Endometrium (tissue), 2 donors: ENCODE data around the gene KCNQ1.

Experiments
- FAIRE-seq: peaks from 2 replicates; lab custom pipeline; 2012; peaks lifted over from hg19 to GRCh38; lab: Jason Lieb, UNC
- donor health status: control.
- donor health status: control.

The KCNQ1 gene

DNA sequence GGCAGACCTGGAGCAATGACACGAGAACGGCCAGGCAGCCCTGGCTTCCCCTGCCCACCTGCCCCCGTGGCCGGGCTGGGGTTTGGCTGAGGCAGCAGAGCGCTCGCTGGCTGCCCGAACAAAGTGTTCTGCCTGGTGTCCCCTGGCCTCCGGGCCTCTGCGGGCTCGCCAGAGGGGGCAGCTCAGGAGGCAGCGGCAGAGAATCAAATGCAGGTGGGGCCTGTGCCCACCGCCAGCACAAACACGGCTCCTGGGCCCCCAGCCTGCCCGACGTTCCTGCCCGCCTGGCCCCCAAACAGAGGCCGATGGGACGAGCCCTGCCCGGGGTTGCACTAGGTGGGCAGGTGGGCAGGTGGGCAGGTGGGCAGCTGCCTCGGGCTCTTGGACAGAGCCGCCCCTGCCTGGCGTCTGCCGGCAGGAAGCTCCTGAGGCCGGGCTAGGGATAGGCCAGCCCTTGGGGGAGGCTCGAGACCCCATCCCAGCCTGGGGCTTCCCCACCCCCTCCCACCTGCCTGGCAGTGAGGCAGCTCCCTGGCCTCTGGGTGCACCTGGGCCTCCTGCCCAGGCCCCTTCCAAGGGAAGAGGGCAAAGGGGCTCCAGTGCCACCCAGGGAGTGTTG is 394.0 kb downstream of the KCNQ1 start:
- FAIRE-seq: no peak

DNA sequence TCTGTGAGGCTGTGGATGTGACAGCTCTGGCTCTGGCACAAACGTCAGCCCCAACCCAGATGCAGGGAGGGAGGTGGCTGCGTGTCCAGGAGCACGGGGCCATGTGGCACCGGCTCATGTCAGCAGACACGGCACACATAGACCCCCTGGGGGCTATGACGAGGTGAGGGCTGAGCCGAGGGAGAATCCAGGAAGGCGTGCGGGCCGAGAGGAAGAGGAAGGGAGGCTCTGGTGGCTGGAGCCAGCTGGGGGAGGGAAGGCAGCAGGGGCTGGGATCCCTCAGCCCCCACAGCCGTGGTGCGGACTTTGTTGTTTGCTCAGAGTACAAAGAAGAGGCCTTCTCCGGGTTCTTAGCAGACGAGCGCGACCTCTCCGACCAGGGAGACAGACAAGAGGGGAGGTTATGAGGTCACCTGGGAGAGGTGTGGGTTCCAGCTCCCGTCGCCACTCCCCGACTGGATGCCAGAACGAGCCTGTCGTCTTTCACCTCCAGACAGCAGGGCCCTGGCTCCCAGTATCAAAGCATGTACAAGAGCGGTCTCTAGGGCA is 394.7 kb downstream of the KCNQ1 start:
- no peak for FAIRE-seq

DNA sequence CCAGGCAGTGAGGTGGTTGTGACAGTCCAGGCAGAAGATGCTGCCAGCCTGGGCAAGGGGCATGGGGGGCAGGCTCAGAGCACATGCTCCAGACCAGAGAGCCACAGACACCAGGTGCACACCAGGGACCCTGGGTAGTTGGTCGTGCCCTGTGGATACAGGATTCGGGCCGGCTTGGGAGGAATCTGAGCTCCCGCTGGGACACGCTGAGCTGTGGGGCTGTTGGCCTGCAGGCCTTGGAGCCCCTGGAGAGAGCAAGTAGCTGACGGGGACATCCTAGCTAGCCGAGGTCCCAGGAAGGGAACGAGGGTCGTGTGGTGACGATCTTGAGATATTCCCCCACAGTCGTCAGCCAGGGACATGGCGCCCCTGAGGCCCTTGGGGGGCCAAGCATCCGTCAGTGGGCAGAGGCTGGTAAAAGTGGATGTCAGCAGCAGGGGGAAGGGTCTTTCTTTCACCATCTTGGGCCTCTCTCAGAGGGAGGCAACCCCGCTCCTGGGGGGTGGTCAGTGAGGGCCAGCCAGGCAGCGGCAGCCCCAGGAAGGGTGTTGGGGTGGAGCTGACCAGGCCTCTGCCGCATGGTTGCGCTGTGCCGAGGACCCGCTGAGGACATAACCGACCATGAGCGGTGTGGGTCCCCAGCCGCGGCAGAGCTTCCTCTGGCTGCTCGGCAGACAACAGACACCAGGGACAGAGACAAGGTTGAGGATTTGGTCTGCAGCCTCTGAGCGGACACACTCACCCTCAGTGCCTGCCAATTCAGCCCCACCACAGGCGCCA is 396.8 kb downstream of the KCNQ1 start:
- FAIRE-seq: no peak

DNA sequence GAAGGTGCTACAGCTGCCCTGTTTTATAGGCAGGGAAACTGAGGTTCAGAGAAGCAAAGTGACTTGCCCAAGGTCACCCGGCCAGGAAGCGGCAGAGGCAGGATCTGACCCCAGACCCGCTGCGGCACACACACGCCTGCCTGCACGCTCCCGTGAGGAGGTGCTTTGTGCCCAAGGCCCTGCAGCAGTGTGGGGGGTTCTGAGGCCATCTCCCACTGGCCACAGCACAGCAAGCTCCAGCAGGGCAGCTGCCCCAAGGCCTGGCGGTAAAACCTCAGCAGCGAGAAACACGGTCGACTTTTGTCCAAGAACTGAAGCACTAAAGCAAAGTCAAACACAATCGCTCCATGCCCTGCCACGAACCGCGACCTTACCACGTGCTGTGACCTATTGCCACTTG is 398.1 kb downstream of the KCNQ1 start:
- FAIRE-seq: no peak

DNA sequence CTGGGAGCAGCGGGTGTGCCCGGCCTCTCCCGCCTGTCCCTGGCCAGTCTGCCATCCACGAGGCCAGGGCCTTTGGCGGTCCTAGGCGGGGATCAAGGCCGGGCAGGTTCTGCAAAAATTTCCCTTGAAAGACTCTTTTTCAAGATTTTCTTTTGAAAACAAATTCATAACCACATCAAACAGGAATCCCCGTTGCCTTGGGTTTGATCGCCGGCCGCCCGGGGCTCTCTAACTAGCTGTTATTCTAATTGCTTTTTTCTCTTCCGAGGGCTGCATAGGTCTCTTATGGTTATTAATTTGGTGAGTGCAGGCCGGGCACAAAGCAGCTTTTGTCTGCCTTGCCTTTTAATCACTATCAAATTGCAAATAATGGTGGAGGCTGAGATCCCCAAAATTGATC is 398.7 kb downstream of the KCNQ1 start:
- no peak for FAIRE-seq

DNA sequence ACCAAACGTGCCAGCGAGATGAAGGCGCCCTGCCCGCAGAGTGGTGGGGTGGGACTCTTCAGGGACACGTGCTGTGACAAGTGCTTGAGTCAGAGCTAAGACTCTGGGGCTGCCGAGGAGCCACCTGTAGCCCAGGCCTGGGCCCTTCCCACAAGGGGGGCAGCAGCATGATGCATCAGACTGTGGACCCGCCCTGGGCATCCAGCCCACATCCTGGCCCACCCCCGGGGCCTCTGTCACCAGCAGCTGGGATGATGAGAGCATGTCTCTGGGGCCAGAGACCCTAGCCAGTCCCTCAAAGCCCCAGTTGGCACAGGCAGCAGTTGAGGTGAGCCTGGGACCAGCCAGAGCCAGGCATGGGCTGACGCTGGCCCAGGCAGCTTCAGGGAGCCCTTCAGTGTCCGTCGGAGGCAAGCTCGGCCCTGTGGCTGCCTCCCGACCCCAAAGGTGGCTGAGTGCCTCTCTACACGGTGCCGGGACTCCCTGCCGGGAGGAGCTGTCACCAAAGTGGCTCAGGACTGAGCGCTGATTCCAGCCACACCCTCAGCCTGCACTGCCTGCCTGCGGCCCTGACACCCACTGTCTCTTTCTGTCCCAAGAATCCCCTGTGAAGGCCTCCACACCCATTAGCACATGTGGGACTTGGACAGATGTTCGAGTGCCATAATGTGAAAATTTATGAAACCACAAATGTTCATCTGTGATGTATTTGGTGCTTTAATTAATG is 399.5 kb downstream of the KCNQ1 start:
- FAIRE-seq: no peak

DNA sequence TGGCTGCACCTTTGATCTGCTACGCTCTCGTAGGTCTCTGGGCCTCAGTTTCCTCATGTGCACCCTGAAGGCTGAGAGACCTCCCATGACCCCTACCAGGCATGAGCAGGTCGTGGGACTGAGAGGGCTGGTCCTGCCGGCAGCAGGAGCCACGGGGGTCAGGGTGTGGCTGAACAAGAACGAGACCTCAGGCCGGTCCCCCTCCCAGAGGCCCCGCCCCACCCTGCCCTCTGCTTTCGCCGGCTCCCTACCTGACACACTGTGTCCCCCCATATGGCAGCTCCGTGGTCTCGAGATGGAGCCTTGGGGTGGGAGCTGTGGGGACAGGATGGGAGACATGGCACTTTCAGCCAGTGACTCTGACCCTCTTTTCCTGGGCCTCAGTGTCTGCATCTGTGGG is 400.2 kb downstream of the KCNQ1 start:
- no peak for FAIRE-seq

DNA sequence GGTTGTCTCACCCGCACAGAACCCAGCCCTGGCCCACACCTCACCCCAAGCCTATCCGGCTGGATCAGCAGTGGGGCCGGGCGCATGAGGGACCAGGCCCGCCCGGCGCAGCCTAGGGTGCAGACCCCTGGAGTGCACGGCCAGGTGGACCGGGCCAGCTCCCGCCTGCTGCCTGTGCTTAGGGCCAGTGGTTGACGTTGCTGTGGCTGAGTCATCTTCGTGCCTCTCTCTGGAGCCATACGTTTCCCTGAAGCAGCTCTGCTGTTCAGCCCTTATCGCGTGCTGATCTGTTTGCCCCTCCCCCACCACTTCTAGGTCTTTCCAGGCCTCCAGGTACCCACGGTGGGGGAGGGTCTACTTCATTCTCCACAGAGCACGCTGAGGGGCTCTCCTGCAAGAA is 401.2 kb downstream of the KCNQ1 start:
- no peak for FAIRE-seq

DNA sequence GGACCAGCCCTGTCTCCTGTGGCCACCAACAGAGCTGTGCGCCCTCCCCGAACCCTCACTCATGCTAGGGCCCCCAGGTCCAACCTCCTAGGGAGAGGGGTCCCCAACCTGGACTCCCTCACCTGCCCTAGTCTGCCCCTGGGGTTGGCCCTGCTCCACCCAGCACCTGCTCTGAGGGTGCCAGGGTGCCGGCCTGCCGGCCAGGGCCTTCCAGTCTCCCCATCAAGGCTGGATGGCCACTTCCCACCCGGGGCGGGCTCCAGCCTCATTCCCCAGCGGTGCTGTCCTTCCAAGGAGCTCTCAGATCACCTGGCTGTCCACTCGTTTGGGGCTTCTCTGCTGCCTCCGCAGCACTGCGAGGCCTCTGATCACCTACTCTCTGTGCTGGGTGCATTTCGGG is 401.7 kb downstream of the KCNQ1 start:
- no peak for FAIRE-seq

DNA sequence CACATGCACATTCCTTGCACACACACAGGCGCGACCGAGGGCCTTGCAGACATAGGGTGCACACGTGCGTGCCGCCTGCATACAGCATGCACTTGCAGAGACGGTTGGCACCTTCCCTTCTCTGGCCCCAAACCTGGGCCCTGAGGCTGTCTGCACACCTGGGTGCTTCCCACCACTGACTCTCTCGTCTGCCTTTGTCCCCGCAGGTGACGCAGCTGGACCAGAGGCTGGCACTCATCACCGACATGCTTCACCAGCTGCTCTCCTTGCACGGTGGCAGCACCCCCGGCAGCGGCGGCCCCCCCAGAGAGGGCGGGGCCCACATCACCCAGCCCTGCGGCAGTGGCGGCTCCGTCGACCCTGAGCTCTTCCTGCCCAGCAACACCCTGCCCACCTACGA is 402.8 kb downstream of the KCNQ1 start:
- FAIRE-seq: no peak

DNA sequence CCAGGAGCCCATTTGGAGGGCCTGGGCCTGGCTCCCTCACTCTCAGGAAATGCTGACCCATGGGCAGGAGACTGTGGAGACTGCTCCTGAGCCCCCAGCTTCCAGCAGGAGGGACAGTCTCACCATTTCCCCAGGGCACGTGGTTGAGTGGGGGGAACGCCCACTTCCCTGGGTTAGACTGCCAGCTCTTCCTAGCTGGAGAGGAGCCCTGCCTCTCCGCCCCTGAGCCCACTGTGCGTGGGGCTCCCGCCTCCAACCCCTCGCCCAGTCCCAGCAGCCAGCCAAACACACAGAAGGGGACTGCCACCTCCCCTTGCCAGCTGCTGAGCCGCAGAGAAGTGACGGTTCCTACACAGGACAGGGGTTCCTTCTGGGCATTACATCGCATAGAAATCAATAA is 403.7 kb downstream of the KCNQ1 start:
- FAIRE-seq: no peak

DNA sequence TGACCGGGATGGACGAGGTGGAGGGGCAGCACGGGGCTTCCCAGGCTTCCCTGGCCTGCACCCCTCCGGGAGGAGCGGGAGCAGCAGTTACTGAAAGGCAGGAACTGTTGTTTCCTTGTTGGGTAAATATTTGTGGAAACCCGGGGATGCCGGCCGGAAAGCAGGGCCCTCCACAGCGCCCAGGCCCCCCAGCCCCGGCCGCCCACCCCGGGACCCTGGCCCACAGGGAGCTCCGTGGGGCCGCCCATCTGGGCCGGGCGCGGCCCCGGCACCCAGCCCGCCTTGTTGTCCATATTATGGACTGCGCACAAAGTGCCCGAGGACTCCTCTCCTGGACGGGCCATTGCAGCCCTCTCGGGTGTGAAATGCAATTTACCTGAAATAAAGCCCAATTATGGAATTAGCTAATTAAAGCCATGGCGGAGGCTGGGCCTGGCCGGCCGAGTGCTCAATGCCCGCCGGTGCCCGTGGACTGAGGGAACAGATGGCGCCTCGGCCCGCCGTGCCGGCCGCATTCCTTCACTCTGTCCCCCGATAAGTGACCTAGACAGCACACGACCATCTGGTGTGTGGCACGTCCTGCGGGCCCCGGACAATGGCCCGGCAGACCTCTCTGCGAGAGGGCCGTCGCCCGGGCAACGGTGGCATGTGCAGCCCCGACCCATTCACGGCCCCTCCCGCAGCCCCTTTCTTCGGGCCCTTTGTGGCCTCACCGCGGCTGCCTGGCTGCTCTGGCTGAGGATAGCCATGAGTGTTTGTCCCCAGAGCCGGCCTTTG is 405.4 kb downstream of the KCNQ1 start:
- FAIRE-seq: no peak

DNA sequence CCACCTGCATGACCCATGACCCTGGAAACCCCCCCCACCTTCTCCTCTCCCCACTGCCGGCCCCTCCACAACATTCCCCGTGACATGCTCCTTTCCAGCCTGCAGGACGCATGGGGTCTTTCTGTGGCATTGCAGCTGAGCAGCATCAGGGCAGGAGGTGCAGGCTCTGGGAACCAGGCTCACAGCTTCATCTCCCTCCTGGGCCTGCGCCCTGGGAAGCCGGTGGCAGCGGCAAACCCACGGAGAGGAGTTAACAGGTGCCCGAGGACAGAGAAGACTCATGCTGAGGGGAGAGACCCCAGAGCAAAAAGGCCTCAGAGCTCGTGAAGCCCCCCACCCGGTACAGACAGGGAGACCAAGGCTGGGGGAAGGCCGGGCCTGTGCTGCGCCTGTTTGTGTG is 408.6 kb downstream of the KCNQ1 start:
- FAIRE-seq: no peak

DNA sequence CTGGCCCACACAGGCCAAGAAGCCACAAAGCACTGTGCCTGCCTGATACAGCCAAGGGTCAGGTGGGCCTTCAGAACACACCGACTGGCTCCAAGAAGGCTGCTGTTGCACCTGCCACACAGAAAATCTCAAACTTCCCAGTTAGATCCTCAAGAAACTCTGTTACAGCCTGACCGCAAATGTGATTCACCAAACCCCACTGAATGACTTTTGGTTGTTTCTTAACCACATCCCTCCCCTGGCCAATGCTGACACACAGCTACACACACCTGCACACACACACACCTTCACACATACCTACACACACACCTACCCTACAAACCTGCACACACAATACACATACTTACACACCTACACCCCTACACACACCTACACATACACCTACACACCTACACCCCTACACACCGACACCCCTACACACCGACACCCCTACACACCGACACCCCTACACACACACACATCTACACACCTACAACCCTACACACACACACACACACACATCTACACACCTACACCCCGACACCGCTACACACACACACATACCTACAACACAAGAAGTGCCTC is 409.3 kb downstream of the KCNQ1 start:
- FAIRE-seq: no peak

DNA sequence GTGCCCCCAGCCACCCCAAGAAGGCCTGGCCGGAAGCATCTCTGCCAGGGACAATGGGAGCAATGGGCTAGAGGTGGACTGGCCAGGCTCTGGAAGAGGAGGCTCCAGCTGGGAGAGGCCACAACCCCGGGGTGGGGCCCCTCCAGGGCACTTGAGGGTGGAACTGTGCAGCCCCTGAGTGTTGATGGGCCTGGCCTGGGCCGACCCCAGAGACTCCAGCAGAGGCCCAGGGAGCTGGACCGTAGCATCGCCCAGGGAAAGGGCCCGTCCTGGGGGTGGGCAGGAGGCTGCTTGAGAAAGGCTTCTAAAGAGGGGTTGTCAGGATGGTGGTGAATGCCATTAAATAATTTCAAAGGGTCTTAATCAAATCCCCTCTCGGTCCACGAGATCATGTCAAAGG is 410.4 kb downstream of the KCNQ1 start:
- FAIRE-seq: no peak

DNA sequence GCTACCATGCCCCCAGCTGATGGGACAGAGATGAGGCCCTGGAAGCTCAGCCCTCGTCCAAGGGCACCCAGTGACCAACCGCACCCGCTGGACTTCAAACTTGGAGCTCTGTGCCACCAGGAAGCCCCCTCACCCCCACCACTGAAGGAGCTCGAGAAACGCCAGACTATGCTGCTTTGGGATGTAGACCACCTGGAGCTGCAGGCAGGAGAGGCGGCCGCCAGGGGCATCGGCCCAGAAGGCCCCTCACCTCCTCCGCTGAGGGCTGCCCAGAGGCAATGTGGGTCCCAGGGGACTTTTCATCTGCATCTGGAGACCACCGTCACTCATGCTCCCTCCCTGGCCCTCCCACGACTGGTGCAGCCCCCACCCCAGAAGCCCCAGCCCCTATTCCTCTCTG is 412.5 kb downstream of the KCNQ1 start:
- no peak for FAIRE-seq

DNA sequence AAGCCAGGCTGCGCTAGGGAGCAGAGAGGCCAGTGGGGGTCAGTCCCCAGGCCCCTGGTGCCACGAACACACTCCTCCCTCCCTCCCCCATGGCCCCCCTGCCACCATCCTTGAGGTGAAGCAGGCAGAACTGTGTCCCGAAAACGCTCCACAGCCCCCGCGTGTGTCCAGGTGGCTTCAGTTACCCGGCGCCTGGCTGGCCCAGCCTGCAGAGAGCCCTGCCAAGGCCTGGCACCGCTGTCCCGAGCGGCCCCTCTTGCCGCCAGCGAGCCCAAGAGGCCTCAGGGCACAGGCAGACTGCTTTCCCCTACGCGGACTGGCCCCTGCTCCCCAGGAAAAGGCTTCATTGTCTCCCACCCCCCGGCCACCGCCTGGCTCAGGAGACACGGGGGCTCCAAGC is 413.1 kb downstream of the KCNQ1 start:
- no peak for FAIRE-seq

DNA sequence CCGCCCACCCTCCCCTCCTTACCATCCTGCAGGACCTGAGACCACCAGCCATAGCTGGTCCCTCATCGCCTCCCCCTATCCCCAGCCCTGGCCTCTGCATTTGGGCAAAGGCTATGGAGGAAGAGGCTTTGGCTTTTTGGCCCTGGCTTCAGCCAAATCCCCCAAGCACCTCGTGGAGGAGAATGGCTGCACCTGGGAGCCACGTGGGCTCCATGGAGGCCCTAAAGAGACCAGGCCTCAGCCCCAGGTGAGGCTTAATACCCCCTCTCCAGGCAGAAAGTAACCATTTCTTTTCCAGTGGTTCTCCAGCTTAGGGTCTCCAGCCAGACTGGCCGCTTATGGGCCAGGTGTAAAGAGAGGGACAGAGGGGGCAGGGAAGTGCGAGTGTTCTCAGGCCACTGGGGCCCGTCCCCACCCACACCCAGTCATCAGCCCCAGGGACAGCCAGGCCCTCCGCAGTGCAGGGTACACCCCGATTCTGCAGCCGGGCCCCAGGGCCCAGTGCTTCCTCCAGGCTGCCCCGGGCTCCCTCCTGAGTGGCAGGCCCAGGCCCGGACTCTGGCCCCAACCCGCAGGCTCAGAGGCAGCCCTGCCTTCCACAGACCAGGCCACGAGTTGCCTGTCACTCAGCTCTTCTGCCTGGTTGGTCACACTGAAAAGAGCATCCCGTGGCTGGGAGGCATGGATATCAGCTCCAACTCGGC is 414.3 kb downstream of the KCNQ1 start:
- FAIRE-seq: no peak

DNA sequence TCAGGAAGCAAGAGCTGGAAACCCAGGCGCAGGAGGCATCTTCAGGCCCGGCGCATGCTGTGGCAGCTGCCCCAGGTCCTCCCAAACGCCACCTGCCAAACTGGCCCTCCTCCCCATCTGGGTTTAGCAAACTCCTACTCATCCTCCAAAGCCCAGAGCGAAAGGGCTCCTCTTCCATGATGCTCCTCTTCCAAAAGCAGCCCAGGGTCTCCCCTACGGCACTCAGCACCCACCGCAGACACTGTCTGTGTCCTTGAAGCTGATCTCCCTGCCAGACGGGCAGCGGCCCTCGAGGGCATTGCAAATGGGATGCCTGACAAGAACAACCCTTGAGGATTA is 414.9 kb downstream of the KCNQ1 start:
- FAIRE-seq: no peak

DNA sequence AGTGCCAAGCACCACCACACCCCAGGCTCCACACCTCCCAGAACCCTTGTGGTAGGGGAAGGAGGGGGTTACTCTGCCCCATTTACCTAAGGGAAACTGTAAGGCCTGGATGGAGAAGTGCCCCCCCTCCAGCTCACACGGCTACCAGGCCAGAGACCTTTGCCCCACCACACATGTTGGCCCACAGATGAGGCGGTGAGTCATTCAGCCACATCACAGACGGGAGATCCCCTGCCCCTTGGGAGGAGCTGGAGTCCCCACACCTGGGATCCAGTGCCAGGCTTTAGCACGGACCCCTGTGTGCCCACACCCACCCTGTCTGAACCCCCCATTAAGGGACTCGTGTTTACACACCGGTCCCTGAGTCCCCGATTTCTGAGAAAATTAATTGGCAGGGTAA is 415.8 kb downstream of the KCNQ1 start:
- no peak for FAIRE-seq
